ENCODE data around the gene ARHGAP9. TPM values are rescaled to one million over a fixed set of nuclear protein-coding genes. Genes with fewer than 3 reads are reported as not detected.

The ARHGAP9 gene
- total RNA-seq, 1 donor from 2014 or later, result 2.9 TPM

- peak; percentile 35 for DNase-seq (ENCODE audit: low spot score)
- Mint-ChIP-seq H3K9me3 (ENCODE audit: low read depth) (no peaks in the 10 kb centered on the region), H3K36me3 (ENCODE audit: low read depth) (no peaks in the 10 kb centered on the region), H3K27me3 (ENCODE audit: low read depth) (peaks cover 17% of the 10 kb centered on the region), H3K4me1 (ENCODE audit: low read depth) (peaks cover 31% of the 10 kb centered on the region), H3K27ac (ENCODE audit: unreplicated experiment) (no peak overlapping the region), H3K4me3 (ENCODE audit: unreplicated experiment) (no peak overlapping the region)
- TF ChIP-seq CTCF (IDR thresholded peaks at IDR 0.05), result no peak
These were observed 657 bp downstream of the ARHGAP9 start for GRCh38 chr12:57479043-57479375.

GRCh38 chr12:57477710-57478681 lies 1.7 kb downstream of the ARHGAP9 start:
- Mint-ChIP-seq H3K27me3 (ENCODE audit: low read depth) (peaks cover 23% of the 10 kb centered on the region), H3K4me1 (ENCODE audit: low read depth) (peaks cover 24% of the 10 kb centered on the region), H3K9me3 (ENCODE audit: low read depth) (no peaks in the 10 kb centered on the region), H3K4me3 (ENCODE audit: unreplicated experiment) (no peak overlapping the region), H3K36me3 (ENCODE audit: low read depth) (no peaks in the 10 kb centered on the region), H3K27ac (ENCODE audit: unreplicated experiment) (no peak overlapping the region)
- no peak for TF ChIP-seq CTCF (IDR thresholded peaks at IDR 0.05)
- peak; percentile 51 for DNase-seq (ENCODE audit: low spot score)

DNA sequence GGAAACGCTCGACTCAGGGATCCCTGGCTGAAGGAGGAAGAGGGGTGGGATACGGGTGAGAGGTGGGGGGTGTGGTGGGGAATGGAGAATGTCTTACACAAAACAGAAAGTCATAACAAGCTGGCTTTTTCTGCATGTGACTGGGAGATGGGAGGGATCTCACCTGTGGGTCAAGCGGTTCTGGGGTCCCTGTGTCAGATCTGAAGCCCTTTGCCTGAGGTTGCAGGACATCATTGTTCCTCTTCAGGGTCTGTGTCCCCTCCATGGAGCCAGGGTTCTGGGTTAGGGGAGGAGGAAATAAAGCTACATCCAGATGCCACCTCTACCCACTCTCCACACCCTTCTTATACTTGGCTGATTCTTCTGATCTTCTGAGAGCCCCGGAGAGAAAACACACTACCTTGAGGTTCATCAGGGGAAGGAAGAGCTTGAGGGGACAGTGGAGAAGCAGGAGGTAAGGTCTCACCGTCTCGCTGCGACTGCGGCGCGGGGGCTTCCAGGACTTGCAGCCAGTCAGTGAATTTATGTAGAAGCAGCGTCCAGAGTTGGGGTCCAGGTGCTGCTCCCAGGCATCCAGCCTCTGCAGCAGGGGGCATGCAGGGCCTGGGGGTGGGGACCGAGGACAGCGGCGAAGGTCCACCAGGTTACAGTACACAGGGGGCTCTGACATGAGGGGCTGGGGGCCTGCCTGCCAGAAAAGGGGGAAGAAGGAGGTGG lies 2.5 kb downstream of the ARHGAP9 start:
- Mint-ChIP-seq H3K36me3 (ENCODE audit: low read depth) (no peaks in the 10 kb centered on the region), H3K9me3 (ENCODE audit: low read depth) (no peaks in the 10 kb centered on the region), H3K4me3 (ENCODE audit: unreplicated experiment) (no peak overlapping the region), H3K27me3 (ENCODE audit: low read depth) (peaks cover 30% of the 10 kb centered on the region), H3K4me1 (ENCODE audit: low read depth) (peaks cover 21% of the 10 kb centered on the region), H3K27ac (ENCODE audit: unreplicated experiment) (no peak overlapping the region)
- DNase-seq (ENCODE audit: low spot score), result peak; percentile 78
- no peak for TF ChIP-seq CTCF (IDR thresholded peaks at IDR 0.05)

DNA sequence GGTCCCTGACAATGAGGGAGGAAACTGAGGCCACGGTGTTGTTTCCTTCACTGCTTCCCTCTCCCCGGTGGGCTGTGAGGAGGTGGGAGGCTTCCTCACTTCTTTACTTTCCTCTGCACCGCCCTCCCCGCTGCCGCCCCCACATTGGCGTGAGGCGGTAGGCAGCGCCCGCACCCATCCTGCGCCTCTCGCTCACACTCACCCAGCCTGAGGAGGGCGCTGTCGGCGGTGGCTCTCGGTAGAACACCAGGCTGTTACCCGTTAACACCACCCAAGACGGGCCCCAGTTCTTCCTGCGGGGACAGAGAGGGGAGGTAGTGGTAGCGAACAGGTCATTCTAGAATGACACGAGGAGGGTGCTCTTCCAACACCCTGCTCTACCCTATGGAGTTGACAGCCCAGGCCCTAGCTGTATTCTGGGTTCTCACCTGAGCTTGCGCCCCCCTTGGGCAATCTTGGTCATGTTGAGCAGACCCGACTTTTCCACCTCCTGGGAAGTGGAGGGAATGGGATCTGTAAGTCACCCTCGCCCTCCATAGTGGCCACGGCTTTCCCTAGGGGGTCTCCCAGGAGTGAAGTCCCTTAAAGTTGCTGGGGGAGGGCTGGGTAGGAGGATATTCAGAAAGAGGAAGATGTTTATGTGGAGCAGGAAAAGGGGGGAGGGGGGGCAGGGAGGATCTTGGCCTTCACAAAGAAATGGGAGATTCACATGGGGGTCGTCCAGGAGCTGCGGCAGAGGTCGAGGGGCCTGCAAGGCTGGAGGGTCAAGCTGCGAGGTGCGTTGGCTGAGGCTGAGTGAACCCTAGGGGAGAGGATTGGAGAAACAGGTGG lies 3.3 kb downstream of the ARHGAP9 start:
- peak overlapping the region; percentile 72 for H3K4me3 Mint-ChIP-seq (ENCODE audit: unreplicated experiment)

More for the DNA sequence above, 3.3 kb downstream of the ARHGAP9 start:
- DNase-seq (ENCODE audit: low spot score), result peak; percentile 75
- H3K36me3 Mint-ChIP-seq (ENCODE audit: low read depth), result no peaks in the 10 kb centered on the region
- peaks cover 21% of the 10 kb centered on the region for H3K4me1 Mint-ChIP-seq (ENCODE audit: low read depth)
- H3K27ac Mint-ChIP-seq (ENCODE audit: unreplicated experiment), result no peak overlapping the region
- H3K9me3 Mint-ChIP-seq (ENCODE audit: low read depth), result no peaks in the 10 kb centered on the region
- peaks cover 30% of the 10 kb centered on the region for H3K27me3 Mint-ChIP-seq (ENCODE audit: low read depth)
- peak; percentile 45 for TF ChIP-seq CTCF (IDR thresholded peaks at IDR 0.05)

Measured in chondrocyte (in vitro differentiated cells).